Measurements from ENCODE around the gene CACTIN.
"Not testable (repeated sequence)": the region's sequence is repeated elsewhere in the genome, so short reads cannot be mapped to it uniquely, and the experiment has no call there.

Gene CACTIN

GRCh38 chr19:3669082-3669946, 42.7 kb upstream of the CACTIN start:
- Histone ChIP-seq H3K36me3 (ENCODE audit: control insufficient read depth, insufficient read depth, low read length) (peaks cover 17% of the 10 kb centered on the region), H3K4me3 (ENCODE audit: extremely low read depth, insufficient read depth, low read length, poor library complexity, severe bottlenecking) (no peak overlapping the region), H3K9me3 (ENCODE audit: control insufficient read depth, low read length) (no peaks in the 10 kb centered on the region), H3K4me1 (ENCODE audit: control insufficient read depth, insufficient read depth, low read length, poor library complexity, severe bottlenecking) (peaks cover 48% of the 10 kb centered on the region), H3K27ac (ENCODE audit: low read depth, low read length, severe bottlenecking) (no peak overlapping the region)
- WGBS, 2 experiments (ENCODE audit: insufficient coverage in 2 of 2): 87 to 89% methylated on average over 30 to 38 of the region's 39 CpGs

GRCh38 chr19:3668331-3669081, 41.9 kb upstream of the CACTIN start:
- Histone ChIP-seq H3K27ac (ENCODE audit: low read depth, low read length, severe bottlenecking) (peak overlapping the region; percentile 62), H3K36me3 (ENCODE audit: control insufficient read depth, insufficient read depth, low read length) (peaks cover 21% of the 10 kb centered on the region), H3K4me3 (ENCODE audit: extremely low read depth, insufficient read depth, low read length, poor library complexity, severe bottlenecking) (no peak overlapping the region), H3K4me1 (ENCODE audit: control insufficient read depth, insufficient read depth, low read length, poor library complexity, severe bottlenecking) (peaks cover 48% of the 10 kb centered on the region), H3K9me3 (ENCODE audit: control insufficient read depth, low read length) (no peaks in the 10 kb centered on the region)
- 88 to 90% methylated on average over 31 to 32 of the region's 34 CpGs for WGBS, 2 experiments (ENCODE audit: insufficient coverage in 2 of 2)

- peak overlapping the region; percentile 62 for H3K27ac ChIP-seq (ENCODE audit: low read depth, low read length, severe bottlenecking)
- peaks cover 46% of the 10 kb centered on the region for H3K4me1 ChIP-seq (ENCODE audit: control insufficient read depth, insufficient read depth, low read length, poor library complexity, severe bottlenecking)
- no peak overlapping the region for H3K4me3 ChIP-seq (ENCODE audit: extremely low read depth, insufficient read depth, low read length, poor library complexity, severe bottlenecking)
- peaks cover 27% of the 10 kb centered on the region for H3K36me3 ChIP-seq (ENCODE audit: control insufficient read depth, insufficient read depth, low read length)
- 92 to 97% methylated on average over 5 to 16 of the region's 17 CpGs for WGBS, 2 experiments (ENCODE audit: insufficient coverage in 2 of 2)
- H3K9me3 ChIP-seq (ENCODE audit: control insufficient read depth, low read length): no peaks in the 10 kb centered on the region
These were observed 41.2 kb upstream of the CACTIN start for GRCh38 chr19:3667766-3668165.

GRCh38 chr19:3667037-3667638, 40.5 kb upstream of the CACTIN start:
- H3K27ac ChIP-seq (ENCODE audit: low read depth, low read length, severe bottlenecking): no peak overlapping the region
- H3K4me3 ChIP-seq (ENCODE audit: extremely low read depth, insufficient read depth, low read length, poor library complexity, severe bottlenecking): no peak overlapping the region
- WGBS, 2 experiments (ENCODE audit: insufficient coverage in 2 of 2): 95 to 98% methylated on average over 14 to 16 of the region's 18 CpGs
- no peaks in the 10 kb centered on the region for H3K9me3 ChIP-seq (ENCODE audit: control insufficient read depth, low read length)
- peaks cover 30% of the 10 kb centered on the region for H3K36me3 ChIP-seq (ENCODE audit: control insufficient read depth, insufficient read depth, low read length)
- peaks cover 40% of the 10 kb centered on the region for H3K4me1 ChIP-seq (ENCODE audit: control insufficient read depth, insufficient read depth, low read length, poor library complexity, severe bottlenecking)

- H3K27ac ChIP-seq (ENCODE audit: low read depth, low read length, severe bottlenecking); H3K9me3 ChIP-seq (ENCODE audit: control insufficient read depth, low read length); H3K4me3 ChIP-seq (ENCODE audit: extremely low read depth, insufficient read depth, low read length, poor library complexity, severe bottlenecking): not testable (repeated sequence)
- H3K4me1 ChIP-seq (ENCODE audit: control insufficient read depth, insufficient read depth, low read length, poor library complexity, severe bottlenecking): peaks cover 34% of the 10 kb centered on the region
- H3K36me3 ChIP-seq (ENCODE audit: control insufficient read depth, insufficient read depth, low read length): peaks cover 33% of the 10 kb centered on the region
- 92 to 95% methylated on average over 13 to 14 of the region's 14 CpGs for WGBS, 2 experiments (ENCODE audit: insufficient coverage in 2 of 2)
These were observed 39.9 kb upstream of the CACTIN start for GRCh38 chr19:3666545-3666856.

- no peak overlapping the region for H3K4me3 ChIP-seq (ENCODE audit: extremely low read depth, insufficient read depth, low read length, poor library complexity, severe bottlenecking)
- H3K9me3 ChIP-seq (ENCODE audit: control insufficient read depth, low read length): no peaks in the 10 kb centered on the region
- H3K27ac ChIP-seq (ENCODE audit: low read depth, low read length, severe bottlenecking): no peak overlapping the region
- WGBS, 2 experiments (ENCODE audit: insufficient coverage in 2 of 2): 66 to 68% methylated on average over 32 to 34 of the region's 40 CpGs
- H3K4me1 ChIP-seq (ENCODE audit: control insufficient read depth, insufficient read depth, low read length, poor library complexity, severe bottlenecking): peaks cover 28% of the 10 kb centered on the region
- peaks cover 33% of the 10 kb centered on the region for H3K36me3 ChIP-seq (ENCODE audit: control insufficient read depth, insufficient read depth, low read length)
These were observed 39.3 kb upstream of the CACTIN start for GRCh38 chr19:3665681-3666544.

- H3K9me3 ChIP-seq (ENCODE audit: control insufficient read depth, low read length): no peaks in the 10 kb centered on the region
- 93 to 95% methylated on average over 14 to 19 of the region's 19 CpGs for WGBS, 2 experiments (ENCODE audit: insufficient coverage in 2 of 2)
- peaks cover 40% of the 10 kb centered on the region for H3K36me3 ChIP-seq (ENCODE audit: control insufficient read depth, insufficient read depth, low read length)
- no peak overlapping the region for H3K27ac ChIP-seq (ENCODE audit: low read depth, low read length, severe bottlenecking)
- peaks cover 20% of the 10 kb centered on the region for H3K4me1 ChIP-seq (ENCODE audit: control insufficient read depth, insufficient read depth, low read length, poor library complexity, severe bottlenecking)
- H3K4me3 ChIP-seq (ENCODE audit: extremely low read depth, insufficient read depth, low read length, poor library complexity, severe bottlenecking): no peak overlapping the region
These were observed 38.5 kb upstream of the CACTIN start for GRCh38 chr19:3664879-3665642.

- H3K4me1 ChIP-seq (ENCODE audit: control insufficient read depth, insufficient read depth, low read length, poor library complexity, severe bottlenecking): peaks cover 10% of the 10 kb centered on the region
- H3K36me3 ChIP-seq (ENCODE audit: control insufficient read depth, insufficient read depth, low read length): peaks cover 47% of the 10 kb centered on the region
- WGBS, 2 experiments (ENCODE audit: insufficient coverage in 2 of 2): 97 to 99% methylated on average over 17 to 18 of the region's 18 CpGs
- H3K4me3 ChIP-seq (ENCODE audit: extremely low read depth, insufficient read depth, low read length, poor library complexity, severe bottlenecking): no peak overlapping the region
- H3K9me3 ChIP-seq (ENCODE audit: control insufficient read depth, low read length): no peaks in the 10 kb centered on the region
- H3K27ac ChIP-seq (ENCODE audit: low read depth, low read length, severe bottlenecking): no peak overlapping the region
These were observed 37.2 kb upstream of the CACTIN start for GRCh38 chr19:3663838-3664237.

- Histone ChIP-seq H3K36me3 (ENCODE audit: control insufficient read depth, insufficient read depth, low read length) (peaks cover 64% of the 10 kb centered on the region), H3K4me3 (ENCODE audit: extremely low read depth, insufficient read depth, low read length, poor library complexity, severe bottlenecking) (no peak overlapping the region), H3K27ac (ENCODE audit: low read depth, low read length, severe bottlenecking) (no peak overlapping the region), H3K4me1 (ENCODE audit: control insufficient read depth, insufficient read depth, low read length, poor library complexity, severe bottlenecking) (no peaks in the 10 kb centered on the region), H3K9me3 (ENCODE audit: control insufficient read depth, low read length) (no peaks in the 10 kb centered on the region)
- 97% methylated on average over 30 to 34 of the region's 34 CpGs for WGBS, 2 experiments (ENCODE audit: insufficient coverage in 2 of 2)
These were observed 35.0 kb upstream of the CACTIN start for GRCh38 chr19:3661284-3662238.
